Stimulated activated naive CD8-positive, alpha-beta T cell treated with anti-CD3 and anti-CD28 coated beads, Interleukin-15, Interleukin-2, amounts not matched to agents 100 ng/mL and 50 ng/mL, for 24 hours (primary cell): ENCODE measurements around the gene CAMLG.
"Not testable (repeated sequence)": the region's sequence is repeated elsewhere in the genome, so short reads cannot be mapped to it uniquely, and the experiment has no call there.

Experiments used
- H3K27ac Mint-ChIP-seq: one replicate; pipeline ENCODE4 v1.8.0; 2021; ENCODE audit warnings: mild to moderate bottlenecking, mixed read lengths
- H3K27me3 Mint-ChIP-seq: one replicate; pipeline ENCODE4 v1.8.0; 2021; ENCODE audit warnings: mixed read lengths
- H3K36me3 Mint-ChIP-seq: one replicate; pipeline ENCODE4 v1.8.0; 2021; ENCODE audit warnings: low read depth, mixed read lengths
- H3K4me1 Mint-ChIP-seq: one replicate; pipeline ENCODE4 v1.8.0; 2021; ENCODE audit warnings: low read depth, mixed read lengths
- H3K4me3 Mint-ChIP-seq: one replicate; pipeline ENCODE4 v1.8.0; 2021; ENCODE audit warnings: mild to moderate bottlenecking, mixed read lengths
- H3K9me3 Mint-ChIP-seq: one replicate; pipeline ENCODE4 v1.8.0; 2021; ENCODE audit warnings: mixed read lengths

CAMLG gene

DNA sequence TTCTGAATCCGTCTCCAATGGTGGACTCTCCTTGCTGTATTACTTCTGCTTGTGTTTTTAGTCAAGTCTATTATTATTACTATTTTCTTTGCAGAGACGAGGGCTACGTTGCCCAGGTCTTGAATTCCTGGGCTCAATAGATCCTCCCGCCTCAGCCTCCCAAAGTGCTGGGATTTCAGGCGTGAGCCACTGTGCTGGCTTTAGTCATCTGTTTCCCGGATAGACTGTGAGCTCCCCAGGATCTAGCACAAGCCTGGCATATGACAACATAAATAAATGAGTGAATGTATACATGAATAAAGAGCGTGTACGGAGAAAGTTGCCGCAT, 19.8 kb downstream of the CAMLG start:
- H3K27me3 Mint-ChIP-seq: no peaks in the 10 kb centered on the region
- peak overlapping the region; percentile 100 for H3K4me3 Mint-ChIP-seq
- peak overlapping the region; percentile 90 for H3K27ac Mint-ChIP-seq
- peaks cover 18% of the 10 kb centered on the region for H3K36me3 Mint-ChIP-seq
- H3K9me3 Mint-ChIP-seq: no peaks in the 10 kb centered on the region
- peaks cover 37% of the 10 kb centered on the region for H3K4me1 Mint-ChIP-seq

DNA sequence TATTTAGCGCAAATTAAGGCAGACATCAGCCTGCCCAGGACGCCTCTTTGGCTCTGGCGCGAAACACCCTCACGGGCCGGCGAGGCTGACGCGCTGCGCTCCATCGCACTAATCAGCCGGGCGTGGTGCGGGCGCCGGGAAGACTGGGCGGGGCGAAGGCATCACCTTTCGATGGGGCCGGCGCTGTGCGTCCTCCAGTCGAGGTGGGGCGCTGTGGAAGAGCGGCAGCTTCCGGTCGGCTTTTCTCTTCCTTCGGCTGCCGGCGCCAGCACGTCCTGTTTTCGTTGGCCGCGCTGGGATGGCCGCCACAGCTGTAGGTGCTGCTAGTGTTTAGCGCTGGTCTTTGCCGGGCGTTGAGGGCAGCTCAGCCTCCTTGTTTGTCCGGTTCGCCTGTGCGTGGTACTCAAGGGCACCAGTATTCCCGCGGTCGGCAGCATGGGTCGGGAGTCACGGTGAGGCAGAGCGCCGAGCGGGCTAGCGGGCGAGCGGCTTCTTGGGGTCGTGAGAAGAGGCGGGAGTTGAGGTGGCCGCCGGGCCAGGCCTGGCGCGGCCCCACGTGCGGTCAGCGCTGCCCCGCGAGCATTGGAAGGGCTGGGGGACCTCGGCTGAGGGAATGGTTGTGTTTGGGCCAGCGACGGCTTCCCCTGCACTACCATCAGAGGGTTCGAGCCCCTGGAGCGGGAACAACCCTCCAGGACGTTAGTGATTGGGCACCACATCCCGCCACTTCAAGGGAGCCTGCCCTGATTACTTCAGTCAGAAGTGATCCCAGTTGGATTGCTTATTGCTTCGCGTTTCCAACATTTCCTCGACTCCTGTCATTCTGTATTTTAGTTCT, 20.4 kb downstream of the CAMLG start, which contains the start of gene DDX46:
Gene DDX46, plus strand, starts transcription at position 276 of the 838 bp plus-strand sequence. Its CDS starts 160 bp downstream, at position 436.
- H3K9me3 Mint-ChIP-seq: no peaks in the 10 kb centered on the region
- H3K27me3 Mint-ChIP-seq: no peaks in the 10 kb centered on the region
- peak within 1 kb of the TSS; percentile 100 for H3K4me3 Mint-ChIP-seq
- peaks cover 24% of the 10 kb centered on the region for H3K36me3 Mint-ChIP-seq
- peaks cover 37% of the 10 kb centered on the region for H3K4me1 Mint-ChIP-seq
- H3K27ac Mint-ChIP-seq: peak within 1 kb of the TSS; percentile 93

GRCh38 chr5:134767528-134768291, 29.4 kb downstream of the CAMLG start:
- not testable (repeated sequence) for H3K27me3 Mint-ChIP-seq, H3K4me1 Mint-ChIP-seq, H3K4me3 Mint-ChIP-seq, H3K9me3 Mint-ChIP-seq
- Mint-ChIP-seq H3K36me3 (peaks cover 62% of the 10 kb centered on the region), H3K27ac (peak overlapping the region; percentile 45)

GRCh38 chr5:134769206-134769605, 30.9 kb downstream of the CAMLG start:
- no peaks in the 10 kb centered on the region for H3K4me1 Mint-ChIP-seq
- no peak overlapping the region for H3K27ac Mint-ChIP-seq
- H3K4me3 Mint-ChIP-seq: no peak overlapping the region
- no peaks in the 10 kb centered on the region for H3K9me3 Mint-ChIP-seq
- H3K36me3 Mint-ChIP-seq: peaks cover 65% of the 10 kb centered on the region
- H3K27me3 Mint-ChIP-seq: no peaks in the 10 kb centered on the region

GRCh38 chr5:134772461-134773125, 34.2 kb downstream of the CAMLG start:
- H3K36me3 Mint-ChIP-seq: peaks cover 72% of the 10 kb centered on the region
- H3K27me3 Mint-ChIP-seq: no peaks in the 10 kb centered on the region
- H3K4me1 Mint-ChIP-seq: peaks cover 4% of the 10 kb centered on the region
- no peak overlapping the region for H3K4me3 Mint-ChIP-seq
- H3K9me3 Mint-ChIP-seq: no peaks in the 10 kb centered on the region
- H3K27ac Mint-ChIP-seq: no peak overlapping the region

DNA sequence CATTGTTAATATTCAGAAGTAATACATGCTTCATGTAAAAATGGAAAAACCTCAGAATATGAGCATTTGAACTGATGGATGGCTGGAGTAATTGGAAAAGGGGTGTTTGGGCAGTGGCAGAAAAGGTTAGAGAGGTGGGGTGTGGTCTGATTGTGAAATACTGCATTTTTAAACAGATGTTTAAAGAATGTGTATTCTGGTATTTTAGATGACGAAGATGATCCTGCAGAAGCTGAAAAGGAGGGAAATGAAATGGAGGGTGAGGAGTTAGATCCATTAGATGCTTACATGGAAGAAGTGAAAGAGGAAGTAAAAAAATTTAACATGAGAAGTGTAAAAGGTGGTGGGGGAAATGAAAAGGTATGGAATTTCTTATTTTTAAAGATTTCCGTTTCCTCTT, 39.0 kb downstream of the CAMLG start:
- no peaks in the 10 kb centered on the region for H3K9me3 Mint-ChIP-seq
- peaks cover 4% of the 10 kb centered on the region for H3K4me1 Mint-ChIP-seq
- no peak overlapping the region for H3K4me3 Mint-ChIP-seq
- H3K27me3 Mint-ChIP-seq: no peaks in the 10 kb centered on the region
- H3K27ac Mint-ChIP-seq: peak overlapping the region; percentile 78
- H3K36me3 Mint-ChIP-seq: peaks cover 69% of the 10 kb centered on the region

- peaks cover 72% of the 10 kb centered on the region for H3K36me3 Mint-ChIP-seq
- no peaks in the 10 kb centered on the region for H3K27me3 Mint-ChIP-seq
- no peak overlapping the region for H3K4me3 Mint-ChIP-seq
- H3K9me3 Mint-ChIP-seq: no peaks in the 10 kb centered on the region
- H3K27ac Mint-ChIP-seq: peak overlapping the region; percentile 26
- H3K4me1 Mint-ChIP-seq: no peaks in the 10 kb centered on the region
These were observed 46.0 kb downstream of the CAMLG start for GRCh38 chr5:134784241-134784920.

GRCh38 chr5:134784946-134785620, 46.7 kb downstream of the CAMLG start:
- H3K4me1 Mint-ChIP-seq: no peaks in the 10 kb centered on the region
- H3K27me3 Mint-ChIP-seq: no peaks in the 10 kb centered on the region
- H3K27ac Mint-ChIP-seq: no peak overlapping the region
- no peaks in the 10 kb centered on the region for H3K9me3 Mint-ChIP-seq
- no peak overlapping the region for H3K4me3 Mint-ChIP-seq
- H3K36me3 Mint-ChIP-seq: peaks cover 75% of the 10 kb centered on the region

DNA sequence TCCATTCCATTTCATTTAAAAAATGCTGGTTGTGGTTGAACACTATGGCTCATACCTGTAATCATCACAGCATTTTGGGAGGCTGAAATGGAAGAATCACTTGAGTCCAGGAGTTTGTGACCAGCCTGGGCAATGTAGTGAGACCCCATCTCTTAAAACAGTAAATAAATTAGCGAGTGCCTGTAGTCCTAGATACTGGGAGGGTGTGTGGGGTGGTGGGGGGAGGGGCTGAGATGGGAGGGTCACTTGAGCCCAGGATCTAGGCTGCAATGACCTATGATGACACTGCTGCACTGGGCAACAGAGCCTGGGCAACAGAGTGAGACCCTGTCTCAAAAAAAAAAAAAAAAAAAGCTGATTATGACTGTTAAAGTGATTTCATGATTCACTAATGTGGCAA, 49.3 kb downstream of the CAMLG start:
- Mint-ChIP-seq H3K36me3 (peaks cover 84% of the 10 kb centered on the region), H3K4me1 (no peaks in the 10 kb centered on the region), H3K27ac (no peak overlapping the region), H3K27me3 (no peaks in the 10 kb centered on the region), H3K4me3 (no peak overlapping the region), H3K9me3 (no peaks in the 10 kb centered on the region)

- H3K4me3 Mint-ChIP-seq: no peak overlapping the region
- H3K27ac Mint-ChIP-seq: no peak overlapping the region
- H3K27me3 Mint-ChIP-seq: no peaks in the 10 kb centered on the region
- H3K4me1 Mint-ChIP-seq: no peaks in the 10 kb centered on the region
- H3K36me3 Mint-ChIP-seq: peaks cover 85% of the 10 kb centered on the region
- no peaks in the 10 kb centered on the region for H3K9me3 Mint-ChIP-seq
These were observed 53.2 kb downstream of the CAMLG start for GRCh38 chr5:134791580-134791979.

GRCh38 chr5:134792286-134792685, 53.9 kb downstream of the CAMLG start:
- Mint-ChIP-seq H3K27ac (no peak overlapping the region), H3K4me3 (no peak overlapping the region), H3K4me1 (no peaks in the 10 kb centered on the region), H3K27me3 (no peaks in the 10 kb centered on the region), H3K9me3 (no peaks in the 10 kb centered on the region), H3K36me3 (peaks cover 80% of the 10 kb centered on the region)

DNA sequence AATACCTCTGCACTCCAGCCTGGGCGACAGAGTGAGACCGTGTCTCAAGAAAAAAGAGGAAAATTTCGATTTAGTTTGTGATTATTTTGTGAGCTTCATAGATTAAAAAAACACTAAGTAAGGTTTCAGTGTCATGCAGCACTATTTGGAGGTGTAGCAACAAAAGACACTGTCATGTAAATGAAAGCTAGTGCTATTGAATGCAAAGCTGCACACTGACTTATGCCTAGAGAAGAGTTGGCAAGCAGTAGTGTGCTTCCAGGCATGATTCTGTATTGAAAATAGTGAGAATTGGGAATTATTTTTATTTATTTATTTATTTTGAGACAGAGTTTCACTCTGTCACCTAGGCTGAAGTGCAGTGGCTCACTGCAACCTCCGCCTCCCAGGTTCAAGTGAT, 54.8 kb downstream of the CAMLG start:
- H3K9me3 Mint-ChIP-seq: no peaks in the 10 kb centered on the region
- H3K27ac Mint-ChIP-seq: no peak overlapping the region
- peaks cover 85% of the 10 kb centered on the region for H3K36me3 Mint-ChIP-seq
- H3K4me1 Mint-ChIP-seq: no peaks in the 10 kb centered on the region
- H3K27me3 Mint-ChIP-seq: no peaks in the 10 kb centered on the region
- no peak overlapping the region for H3K4me3 Mint-ChIP-seq

GRCh38 chr5:134794082-134794481, 55.7 kb downstream of the CAMLG start:
- Mint-ChIP-seq H3K27me3 (no peaks in the 10 kb centered on the region), H3K36me3 (peaks cover 85% of the 10 kb centered on the region), H3K4me3 (no peak overlapping the region), H3K27ac (no peak overlapping the region), H3K9me3 (no peaks in the 10 kb centered on the region), H3K4me1 (no peaks in the 10 kb centered on the region)

DNA sequence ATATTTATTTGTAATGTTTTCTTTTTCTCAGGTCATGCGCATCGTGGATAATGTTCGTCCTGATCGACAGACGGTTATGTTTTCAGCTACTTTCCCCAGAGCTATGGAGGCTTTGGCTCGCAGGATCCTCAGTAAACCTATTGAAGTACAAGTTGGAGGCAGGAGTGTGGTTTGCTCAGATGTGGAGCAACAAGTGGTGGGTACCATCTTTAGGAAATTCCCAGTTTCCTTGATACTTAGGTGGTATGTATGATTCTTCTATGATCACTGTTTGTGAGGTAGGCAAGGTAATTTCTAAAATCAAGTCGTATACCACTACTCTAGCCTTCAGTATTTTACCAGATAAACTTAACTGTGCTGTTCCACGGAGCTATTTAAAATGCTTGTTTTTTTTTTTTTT, 56.5 kb downstream of the CAMLG start:
- H3K4me3 Mint-ChIP-seq: no peak overlapping the region
- no peaks in the 10 kb centered on the region for H3K9me3 Mint-ChIP-seq
- H3K4me1 Mint-ChIP-seq: no peaks in the 10 kb centered on the region
- H3K27ac Mint-ChIP-seq: no peak overlapping the region
- no peaks in the 10 kb centered on the region for H3K27me3 Mint-ChIP-seq
- peaks cover 80% of the 10 kb centered on the region for H3K36me3 Mint-ChIP-seq
